OCI-LY7 (cell line): ENCODE results near the gene CD28. TPM values are rescaled to one million over a fixed set of nuclear protein-coding genes. Genes with fewer than 3 reads are reported as not detected.

Source experiments
- BruUV-seq: library from RNA; stranded (reverse); fragments of 400-500 nt; replicated peaks from 2 replicates; lab custom pipeline; 2021; lab: Mats Ljungman, UMichigan
- CTCF ChIA-PET: fragments of 300-600 bp; sonication (Branson Sonifier 250); formaldehyde crosslinking; loops from one replicate; lab custom pipeline; 2022; ENCODE audit warnings: antibody characterized with exemption; ENCODE audit not compliant: unreplicated experiment; lab: Charles Lee
- POLR2A ChIA-PET: fragments of 300-600 bp; sonication (Branson Sonifier 250); formaldehyde crosslinking; loops from one replicate; lab custom pipeline; 2022; ENCODE audit warnings: antibody characterized with exemption; lab: Charles Lee
- DNase-seq: peaks from one replicate; pipeline ENCODE4 v3.0.0-alpha.2; 2015; ENCODE audit warnings: low spot score
- H2AFZ ChIP-seq: fragments of 200-600 bp; sonication (generic), shearing (Covaris generic); 2 replicates; pipeline ENCODE4 v1.6.1; 2014; ENCODE audit warnings: mild to moderate bottlenecking, antibody characterized with exemption, low read length, moderate library complexity
- H3K27ac ChIP-seq: fragments of 200-600 bp; sonication (generic); 2 replicates; pipeline ENCODE4 v1.5.1; 2014; ENCODE audit warnings: mixed run types, low read depth, mild to moderate bottlenecking, moderate library complexity, low read length, inconsistent platforms; ENCODE audit not compliant: poor library complexity, severe bottlenecking
- H3K36me3 ChIP-seq: fragments of 200-600 bp; sonication (generic); 2 replicates; pipeline ENCODE4 v1.6.1; 2014; ENCODE audit warnings: mild to moderate bottlenecking, antibody characterized with exemption, low read length, moderate library complexity, mixed read lengths; ENCODE audit not compliant: insufficient read depth
- H3K4me1 ChIP-seq: fragments of 200-600 bp; sonication (generic); 2 replicates; pipeline ENCODE4 v1.5.1; 2014; ENCODE audit warnings: mild to moderate bottlenecking, low read length; ENCODE audit not compliant: insufficient read depth, poor library complexity, severe bottlenecking
- H3K4me2 ChIP-seq: fragments of 200-600 bp; sonication (generic); 2 replicates; pipeline ENCODE4 v1.6.1; 2014; ENCODE audit warnings: mild to moderate bottlenecking, low read length
- H3K4me3 ChIP-seq: fragments of 200-600 bp; sonication (generic); 2 replicates; pipeline ENCODE4 v1.5.1; 2014; ENCODE audit warnings: mild to moderate bottlenecking, low read depth, low read length; ENCODE audit not compliant: poor library complexity, severe bottlenecking
- H3K79me2 ChIP-seq: fragments of 200-600 bp; sonication (generic); 2 replicates; pipeline ENCODE4 v1.6.1; 2016; ENCODE audit warnings: low read depth, mild to moderate bottlenecking, low read length, moderate library complexity, mixed read lengths; ENCODE audit not compliant: insufficient read depth
- H3K9me2 ChIP-seq: fragments of 200-600 bp; sonication (generic); 2 replicates; pipeline ENCODE4 v1.6.1; 2016; ENCODE audit warnings: mild to moderate bottlenecking, low read length, mixed read lengths; ENCODE audit not compliant: insufficient read depth
- H3K9me3 ChIP-seq: fragments of 200-600 bp; sonication (generic); 2 replicates; pipeline ENCODE4 v1.6.1; 2014; ENCODE audit warnings: mild to moderate bottlenecking, mixed run types, low read length, mixed read lengths
- H4K20me1 ChIP-seq: fragments of 200-600 bp; sonication (generic); 2 replicates; pipeline ENCODE4 v1.6.1; 2014; ENCODE audit warnings: mild to moderate bottlenecking, antibody characterized with exemption, low read length, moderate library complexity, mixed read lengths; ENCODE audit not compliant: insufficient read depth
- CTCF ChIP-seq: fragments of 200-600 bp; sonication (generic); conservative IDR thresholded peaks from 2 replicates; pipeline ENCODE4 v1.5.1; 2014; ENCODE audit warnings: mild to moderate bottlenecking, antibody characterized with exemption, low read length, moderate library complexity, mixed read lengths
- EZH2phosphoT487 ChIP-seq: fragments of 200-600 bp; sonication (generic); IDR thresholded peaks from 2 replicates; pipeline ENCODE4 v1.6.1; 2018; ENCODE audit warnings: low read depth, borderline replicate concordance, mild to moderate bottlenecking, mixed run types, antibody characterized with exemption, low read length, moderate library complexity, mixed read lengths
- intact Hi-C: fragments of 100-400 bp; cut with micrococcal nuclease; formaldehyde crosslinking; loops from one replicate; pipeline ENCODE4 v1.10.0; 2022; ENCODE audit not compliant: unreplicated experiment
- total RNA-seq, 2 experiments: library from RNA; depleted of rRNA in 1 of 2; stranded (reverse); fragments of >200 nt in 1 of 2; shearing (Covaris generic) in 1 of 2; gene quantifications; 2 replicates each; pipeline ENCODE4 v1.2.3, GENCODE V29; 2014 to 2022

The CD28 gene
- total RNA-seq, 2 experiments from 2014 or later, result 0.92 to 44.6 TPM

DNA sequence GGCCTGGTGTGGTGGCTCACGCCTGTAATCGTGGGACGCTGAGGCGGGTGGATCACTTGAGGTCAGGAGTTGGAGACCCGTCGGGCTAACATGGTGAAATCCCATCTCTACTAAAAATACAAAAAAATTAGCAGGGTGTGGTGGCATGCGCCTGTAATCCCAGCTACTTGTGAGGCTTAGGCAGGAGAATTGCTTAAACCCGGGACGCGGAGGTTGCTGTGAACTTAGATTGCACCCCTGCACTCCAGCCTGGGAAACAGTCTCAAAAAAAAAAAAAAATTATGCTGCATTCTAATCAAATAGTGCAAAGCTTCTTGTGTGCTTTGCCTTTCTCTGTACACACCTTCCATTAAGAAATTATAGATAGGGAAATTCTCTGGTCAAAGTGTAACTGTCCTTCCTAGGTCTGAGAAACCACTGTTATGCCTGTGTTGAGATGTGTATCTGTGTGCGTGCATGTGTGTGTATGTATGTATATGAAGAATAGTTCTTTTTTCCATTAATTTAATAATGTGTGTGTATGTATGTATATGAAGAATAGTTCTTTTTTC lies 2.5 kb downstream of the CD28 start:
- peak overlapping the region; percentile 83 for H3K27ac ChIP-seq
- H4K20me1 ChIP-seq, result no peaks in the 10 kb centered on the region
- intact Hi-C loops, result loop anchor here (1.0 to 5.0 kb wide), 4 partner anchors 73 to 177 kb away; no protein-coding TSS in a partner anchor
- H3K36me3 ChIP-seq, result peaks cover 35% of the 10 kb centered on the region
- CTCF ChIA-PET, result no interaction called here
- TSS peak; percentile 52 for BruUV-seq
- no peaks in the 10 kb centered on the region for H3K9me2 ChIP-seq
- H3K4me3 ChIP-seq, result peak overlapping the region; percentile 71
- H3K9me3 ChIP-seq, result peaks cover 5% of the 10 kb centered on the region; the same call in 1 of the 2 replicates
- H3K4me1 ChIP-seq, result peaks cover 90% of the 10 kb centered on the region
- peaks cover 74% of the 10 kb centered on the region for H3K79me2 ChIP-seq
- DNase-seq, result no peak
- POLR2A ChIA-PET, result interaction anchor here (0.6 to 4.9 kb wide), 11 partner anchors 10 to 240 kb away, joined by 3 to 62 read pairs (median 4); partner anchors contain the start of gene RAPH1
- TF ChIP-seq CTCF, result no peak
- H2AFZ ChIP-seq, result no peak overlapping the region
- peak overlapping the region; percentile 69 for H3K4me2 ChIP-seq

DNA sequence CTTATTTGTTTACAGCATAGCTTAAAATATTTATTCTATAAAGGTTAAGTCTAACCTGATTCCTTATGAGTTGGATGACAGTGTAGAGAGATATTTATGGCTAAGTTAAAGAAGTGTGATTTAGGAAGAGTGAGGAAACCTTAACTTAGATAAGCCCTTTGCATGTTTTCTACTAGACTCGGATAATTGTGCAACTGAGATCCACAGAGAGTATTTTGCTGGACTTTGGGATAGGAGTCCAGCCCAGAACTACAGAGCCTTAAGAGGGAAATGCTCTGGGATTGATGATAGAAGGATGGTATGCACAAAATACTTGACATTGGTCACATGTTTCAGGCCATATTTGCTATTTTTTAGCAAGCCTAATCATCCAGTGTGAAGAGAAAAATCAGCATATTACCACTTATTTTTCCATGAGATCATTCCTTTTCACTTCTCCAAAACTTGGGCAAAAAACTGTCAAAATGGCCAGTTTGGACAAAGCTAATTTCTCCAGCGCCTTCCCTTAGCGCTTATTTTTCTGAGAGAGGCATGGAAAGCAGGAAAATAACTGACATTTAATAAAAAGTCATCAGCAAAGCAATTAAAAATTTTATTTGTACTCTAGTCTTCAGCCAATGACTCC lies 3.1 kb downstream of the CD28 start:
- H3K27ac ChIP-seq, result peak overlapping the region; percentile 83
- POLR2A ChIA-PET, result interaction anchor here (0.6 to 4.9 kb wide), 8 partner anchors 9 to 240 kb away, joined by 3 to 62 read pairs (median 5); no protein-coding TSS in a partner anchor

More for the DNA sequence above, 3.1 kb downstream of the CD28 start:
- Histone ChIP-seq H3K9me2 (no peaks in the 10 kb centered on the region), H3K9me3 (peaks cover 5% of the 10 kb centered on the region; the same call in 1 of the 2 replicates), H4K20me1 (no peaks in the 10 kb centered on the region), H3K4me1 (peaks cover 90% of the 10 kb centered on the region), H3K4me3 (peak overlapping the region; percentile 71), H3K79me2 (peaks cover 80% of the 10 kb centered on the region), H3K4me2 (peak overlapping the region; percentile 69), H2AFZ (no peak overlapping the region), H3K36me3 (peaks cover 42% of the 10 kb centered on the region)
- CTCF ChIA-PET, result no interaction called here
- DNase-seq, result no peak
- BruUV-seq, result no TSS peak
- intact Hi-C loops, result loop anchor here (5.0 kb wide), 3 partner anchors 73 to 177 kb away; no protein-coding TSS in a partner anchor
- TF ChIP-seq CTCF (no peak), EZH2phosphoT487 (no peak)
